ENCODE data around the gene ZNF846. TPM values are rescaled to one million over a fixed set of nuclear protein-coding genes. Genes with fewer than 3 reads are reported as not detected.

Gene ZNF846
- total and polyA plus RNA-seq, 2 experiments from 2014 or later: 23.3 to 26.0 TPM

DNA sequence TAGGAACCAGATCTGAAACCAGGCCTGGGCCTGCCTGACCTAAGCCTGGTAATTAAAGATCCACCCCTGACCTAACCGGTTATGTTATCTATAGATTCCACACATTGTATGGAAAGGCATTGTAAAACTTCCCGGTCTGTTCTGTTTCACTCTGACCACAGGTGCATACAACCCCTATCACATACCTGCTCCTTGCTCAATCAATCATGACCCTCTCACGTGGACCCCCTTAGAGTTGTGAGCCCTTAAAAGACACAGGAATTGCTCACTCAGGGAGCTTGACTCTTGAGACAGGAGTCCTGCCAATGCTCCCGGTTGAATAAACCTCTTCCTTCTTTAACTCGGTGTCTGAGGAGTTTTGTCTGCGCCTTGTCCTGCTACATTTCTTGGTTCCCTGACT is 66.4 kb downstream of the ZNF846 start:
- H3K4me3 ChIP-seq: no peak overlapping the region
- no peak overlapping the region for H3K27ac ChIP-seq
- no peaks in the 10 kb centered on the region for H4K20me1 ChIP-seq (ENCODE audit: insufficient read depth, poor library complexity, severe bottlenecking)
- no peaks in the 10 kb centered on the region for H3K4me1 ChIP-seq (ENCODE audit: insufficient read depth)
- no peaks in the 10 kb centered on the region for H3K9me2 ChIP-seq (replicated peaks; ENCODE audit: insufficient read depth)
- WGBS (ENCODE audit: low lambda C conversion rate, missing lambda C conversion rate): 60% methylated on average over 6 of the region's 6 CpGs
- TF ChIP-seq, protein P1, sequence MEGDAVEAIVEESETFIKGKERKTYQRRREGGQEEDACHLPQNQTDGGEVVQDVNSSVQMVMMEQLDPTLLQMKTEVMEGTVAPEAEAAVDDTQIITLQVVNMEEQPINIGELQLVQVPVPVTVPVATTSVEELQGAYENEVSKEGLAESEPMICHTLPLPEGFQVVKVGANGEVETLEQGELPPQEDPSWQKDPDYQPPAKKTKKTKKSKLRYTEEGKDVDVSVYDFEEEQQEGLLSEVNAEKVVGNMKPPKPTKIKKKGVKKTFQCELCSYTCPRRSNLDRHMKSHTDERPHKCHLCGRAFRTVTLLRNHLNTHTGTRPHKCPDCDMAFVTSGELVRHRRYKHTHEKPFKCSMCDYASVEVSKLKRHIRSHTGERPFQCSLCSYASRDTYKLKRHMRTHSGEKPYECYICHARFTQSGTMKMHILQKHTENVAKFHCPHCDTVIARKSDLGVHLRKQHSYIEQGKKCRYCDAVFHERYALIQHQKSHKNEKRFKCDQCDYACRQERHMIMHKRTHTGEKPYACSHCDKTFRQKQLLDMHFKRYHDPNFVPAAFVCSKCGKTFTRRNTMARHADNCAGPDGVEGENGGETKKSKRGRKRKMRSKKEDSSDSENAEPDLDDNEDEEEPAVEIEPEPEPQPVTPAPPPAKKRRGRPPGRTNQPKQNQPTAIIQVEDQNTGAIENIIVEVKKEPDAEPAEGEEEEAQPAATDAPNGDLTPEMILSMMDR (IDR thresholded peaks at IDR 0.05; ENCODE audit: poor library complexity): no peak
- TF ChIP-seq EZH2phosphoT487 (IDR thresholded peaks at IDR 0.05; ENCODE audit: low read depth, severe bottlenecking, unreplicated experiment): no peak
- no peaks in the 10 kb centered on the region for H3K9me3 ChIP-seq (ENCODE audit: low read depth)
- no peak overlapping the region for H2AFZ ChIP-seq
- H3K79me2 ChIP-seq: no peaks in the 10 kb centered on the region
- no peaks in the 10 kb centered on the region for H3K36me3 ChIP-seq (replicated peaks; ENCODE audit: insufficient read depth, low read depth)
- H3K4me2 ChIP-seq: no peak overlapping the region
- DNase-seq (ENCODE audit: low spot score): no peak
- no peaks in the 10 kb centered on the region for H3K27me3 ChIP-seq

Other genes starting within 250 kb of the ZNF846 start
- gene ZNF426, start 230.1 kb downstream of the ZNF846 start, total RNA-seq: 15.0 and 20.2 TPM in 2 replicates
- gene ZNF426, start 230.1 kb downstream of the ZNF846 start, polyA plus RNA-seq: 10.4 and 14.0 TPM in 2 replicates
- 44.9 and 48.0 TPM in 2 replicates for gene ZNF121, start 184.2 kb downstream of the ZNF846 start, total RNA-seq
- 5.4 and 6.1 TPM in 2 replicates for gene ZNF121, start 184.2 kb downstream of the ZNF846 start, polyA plus RNA-seq
- gene ZNF561, start 147.5 kb downstream of the ZNF846 start, total RNA-seq: 40.3 and 52.8 TPM in 2 replicates
- gene ZNF561, start 147.5 kb downstream of the ZNF846 start, polyA plus RNA-seq: 21.1 and 21.6 TPM in 2 replicates
- 0.24 and 0.87 TPM in 2 replicates for gene ZNF562, start 93.6 kb downstream of the ZNF846 start, total RNA-seq
- 0.94 and 1.3 TPM in 2 replicates for gene ZNF562, start 93.6 kb downstream of the ZNF846 start, polyA plus RNA-seq
- gene FBXL12, start 50.3 kb upstream of the ZNF846 start, total RNA-seq: 28.1 and 33.1 TPM in 2 replicates
- 42.3 and 44.4 TPM in 2 replicates for gene FBXL12, start 50.3 kb upstream of the ZNF846 start, polyA plus RNA-seq
- gene UBL5, start 59.2 kb upstream of the ZNF846 start, total RNA-seq: 528 and 581 TPM in 2 replicates
- gene UBL5, start 59.2 kb upstream of the ZNF846 start, polyA plus RNA-seq: 613 and 628 TPM in 2 replicates
- 62.1 and 79.0 TPM in 2 replicates for gene PIN1, start 66.6 kb upstream of the ZNF846 start, total RNA-seq
- 123 and 136 TPM in 2 replicates for gene PIN1, start 66.6 kb upstream of the ZNF846 start, polyA plus RNA-seq
- gene OLFM2, start 167.8 kb upstream of the ZNF846 start, total RNA-seq: 33.1 and 36.8 TPM in 2 replicates
- gene OLFM2, start 167.8 kb upstream of the ZNF846 start, polyA plus RNA-seq: 36.5 and 37.0 TPM in 2 replicates
- gene COL5A3, start 241.8 kb upstream of the ZNF846 start, total RNA-seq: 1.9 and 2.0 TPM in 2 replicates
- 0.78 and 2.1 TPM in 2 replicates for gene COL5A3, start 241.8 kb upstream of the ZNF846 start, polyA plus RNA-seq
- gene RDH8, start 244.7 kb upstream of the ZNF846 start, total RNA-seq: not detected in 2 replicates
- not detected in 2 replicates for gene RDH8, start 244.7 kb upstream of the ZNF846 start, polyA plus RNA-seq